ENCODE results near the gene NF2. TPM values are rescaled to one million over a fixed set of nuclear protein-coding genes. Genes with fewer than 3 reads are reported as not detected.

Gene NF2
- total RNA-seq, 1 donor from 2014 or later: 57.7 TPM

DNA sequence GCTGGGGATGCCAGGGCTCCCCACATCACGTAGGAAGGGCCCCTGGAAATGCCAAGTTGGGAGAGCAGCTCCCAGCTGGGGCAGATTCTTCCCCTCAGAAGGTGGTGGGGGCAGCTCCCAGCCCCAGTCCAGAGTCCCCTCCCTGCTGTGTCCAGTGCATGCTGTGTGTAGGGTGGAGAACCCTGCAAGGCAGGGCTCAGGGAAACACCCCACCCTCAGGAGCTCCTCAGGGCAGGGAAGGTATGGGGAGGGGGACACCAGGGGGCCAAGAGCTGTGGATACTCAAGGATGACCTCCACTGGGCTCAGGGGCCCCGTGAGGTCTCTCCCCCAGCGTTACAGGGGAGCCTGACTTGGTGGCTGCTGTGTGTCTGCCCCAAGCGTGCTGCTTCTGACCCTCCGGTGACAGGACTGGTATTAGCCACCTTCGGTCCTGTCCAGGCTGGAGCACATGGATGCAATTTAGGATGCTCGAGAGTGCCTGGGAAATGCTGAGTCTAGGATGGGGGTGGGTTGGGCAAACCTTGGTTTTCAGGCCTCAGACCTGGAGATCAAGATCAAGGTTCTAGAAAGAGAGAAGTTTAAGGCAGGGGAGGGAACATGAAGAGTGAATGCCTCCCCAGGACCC lies 100.2 kb downstream of the NF2 start:
- Mint-ChIP-seq H3K4me3 (ENCODE audit: low read depth) (no peak overlapping the region), H3K9me3 (no peaks in the 10 kb centered on the region), H3K27me3 (ENCODE audit: low read depth) (peaks cover 12% of the 10 kb centered on the region), H3K4me1 (ENCODE audit: low read depth) (peaks cover 5% of the 10 kb centered on the region), H3K36me3 (ENCODE audit: low read depth) (no peaks in the 10 kb centered on the region), H3K27ac (no peak overlapping the region)
- intact Hi-C loops (cut with micrococcal nuclease): loop anchor here (5.0 kb wide), 1 partner anchor 49 kb away; no protein-coding TSS in a partner anchor
- DNase-seq (ENCODE audit: low spot score): no peak

DNA sequence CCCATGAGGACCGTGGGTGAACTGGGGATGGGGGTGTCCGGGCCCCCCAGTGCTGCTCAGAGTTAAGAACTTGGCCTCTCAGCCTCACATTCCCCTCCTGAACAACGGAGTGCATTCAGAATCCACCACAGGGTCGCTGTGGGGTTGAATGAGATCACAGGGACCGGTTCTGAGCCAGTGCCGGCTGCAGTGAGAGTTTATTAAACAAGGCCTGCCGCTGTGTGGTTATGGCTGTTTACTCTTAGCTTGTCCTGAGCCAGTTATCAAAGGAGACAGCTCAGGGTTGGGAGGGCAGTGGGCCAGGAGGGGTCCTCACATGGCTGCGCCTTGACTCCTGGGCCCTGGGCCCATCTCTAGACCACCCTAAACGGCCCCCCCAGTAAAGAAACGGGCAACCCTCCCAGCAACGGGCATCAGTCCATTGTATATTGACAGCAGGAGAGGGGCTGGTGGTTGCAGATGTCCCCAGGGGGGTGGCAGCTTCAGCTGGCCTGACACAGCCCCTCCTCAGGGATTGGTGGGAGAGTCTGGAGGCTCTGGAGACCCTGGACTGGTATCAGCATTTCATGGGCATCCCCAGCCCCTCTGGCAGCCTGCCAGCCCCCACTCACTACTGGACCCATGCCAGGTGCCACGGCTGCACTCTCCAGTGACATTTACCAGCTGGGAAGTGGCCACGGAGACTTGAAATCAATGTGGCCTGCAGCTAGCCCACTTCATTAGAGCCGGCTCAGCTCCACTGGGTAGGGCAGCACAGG lies 101.3 kb downstream of the NF2 start:
- Mint-ChIP-seq H3K36me3 (ENCODE audit: low read depth) (no peaks in the 10 kb centered on the region), H3K27me3 (ENCODE audit: low read depth) (peaks cover 12% of the 10 kb centered on the region), H3K4me1 (ENCODE audit: low read depth) (peaks cover 5% of the 10 kb centered on the region), H3K27ac (no peak overlapping the region), H3K4me3 (ENCODE audit: low read depth) (no peak overlapping the region), H3K9me3 (no peaks in the 10 kb centered on the region)
- DNase-seq (ENCODE audit: low spot score): no peak
- intact Hi-C loops (cut with micrococcal nuclease): loop anchor here (5.0 kb wide), 1 partner anchor 48 kb away; no protein-coding TSS in a partner anchor

DNA sequence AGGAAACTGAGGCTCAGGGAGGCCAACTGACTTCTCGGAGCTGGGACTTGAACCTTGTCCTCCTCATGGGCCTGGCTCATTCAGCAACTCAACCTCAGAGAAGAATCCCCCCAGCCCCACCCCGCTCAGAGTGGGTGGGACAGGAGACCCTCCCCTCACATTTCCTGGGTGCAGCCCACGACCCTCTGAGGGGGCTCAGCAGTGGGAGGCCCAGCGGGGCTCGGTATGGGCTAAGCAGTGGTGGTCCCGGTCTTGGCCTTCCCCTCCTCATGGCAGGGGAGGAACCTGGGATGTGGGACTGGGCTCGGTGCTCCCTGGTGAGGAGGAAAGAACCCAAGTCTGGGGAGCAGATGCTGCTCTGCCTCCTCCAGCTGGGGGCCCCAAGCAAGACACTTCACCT lies 102.2 kb downstream of the NF2 start:
- H3K27ac Mint-ChIP-seq: no peak overlapping the region
- no peaks in the 10 kb centered on the region for H3K36me3 Mint-ChIP-seq (ENCODE audit: low read depth)
- H3K9me3 Mint-ChIP-seq: no peaks in the 10 kb centered on the region

DNA sequence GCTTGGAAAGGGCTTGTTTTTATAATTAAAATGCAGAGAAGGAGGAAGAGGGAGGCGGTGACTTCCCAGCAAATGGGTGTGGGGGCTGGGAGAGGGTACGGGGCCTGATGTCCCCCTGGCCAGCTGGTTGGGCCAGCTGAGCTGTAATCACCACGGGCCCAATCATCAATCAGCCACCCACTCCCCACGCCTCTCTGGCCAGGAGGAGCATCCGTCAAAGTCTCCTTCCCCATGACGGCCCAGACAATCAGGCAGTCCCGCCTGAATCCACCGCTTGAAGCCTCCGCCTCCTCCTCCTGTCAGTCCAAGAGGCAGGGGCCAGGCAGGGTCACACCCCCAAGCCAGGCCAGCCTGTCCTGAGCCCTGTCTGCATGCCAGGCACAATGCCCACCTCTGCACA lies 103.1 kb downstream of the NF2 start:
- H3K4me1 Mint-ChIP-seq (ENCODE audit: low read depth): no peaks in the 10 kb centered on the region
- intact Hi-C loops (cut with micrococcal nuclease): no loop called here
- H3K9me3 Mint-ChIP-seq: no peaks in the 10 kb centered on the region
- no peak for DNase-seq (ENCODE audit: low spot score)
- H3K4me3 Mint-ChIP-seq (ENCODE audit: low read depth): no peak overlapping the region
- peaks cover 12% of the 10 kb centered on the region for H3K27me3 Mint-ChIP-seq (ENCODE audit: low read depth)
- H3K27ac Mint-ChIP-seq: no peak overlapping the region
- H3K36me3 Mint-ChIP-seq (ENCODE audit: low read depth): no peaks in the 10 kb centered on the region

More for the DNA sequence above, 102.2 kb downstream of the NF2 start:
- no peak overlapping the region for H3K4me3 Mint-ChIP-seq (ENCODE audit: low read depth)
- no peak for DNase-seq (ENCODE audit: low spot score)
- intact Hi-C loops (cut with micrococcal nuclease): no loop called here
- H3K27me3 Mint-ChIP-seq (ENCODE audit: low read depth): peaks cover 12% of the 10 kb centered on the region
- H3K4me1 Mint-ChIP-seq (ENCODE audit: low read depth): peaks cover 5% of the 10 kb centered on the region

DNA sequence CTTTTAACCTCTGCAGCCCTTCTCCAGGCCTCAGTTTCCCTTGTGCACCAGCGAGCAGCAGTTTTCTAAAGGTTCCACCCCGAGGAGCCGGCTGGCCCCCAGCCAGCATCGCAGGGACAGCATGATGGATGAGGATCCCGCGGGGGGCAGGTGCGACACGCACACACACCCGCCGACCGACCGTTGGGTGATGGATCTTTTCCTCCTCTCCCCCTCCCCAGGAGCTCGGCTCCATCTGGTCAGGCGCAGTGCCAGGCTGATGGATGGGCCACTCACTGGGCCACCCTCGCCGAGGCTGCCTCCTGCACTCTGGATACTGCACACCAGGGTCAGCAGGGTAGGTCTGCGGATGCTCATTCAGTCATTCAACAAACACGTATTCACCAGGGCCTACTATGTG lies 103.6 kb downstream of the NF2 start:
- Mint-ChIP-seq H3K4me1 (ENCODE audit: low read depth) (no peaks in the 10 kb centered on the region), H3K27ac (no peak overlapping the region), H3K4me3 (ENCODE audit: low read depth) (no peak overlapping the region), H3K36me3 (ENCODE audit: low read depth) (no peaks in the 10 kb centered on the region), H3K27me3 (ENCODE audit: low read depth) (peaks cover 10% of the 10 kb centered on the region), H3K9me3 (no peaks in the 10 kb centered on the region)
- no peak for DNase-seq (ENCODE audit: low spot score)
- intact Hi-C loops (cut with micrococcal nuclease): no loop called here

DNA sequence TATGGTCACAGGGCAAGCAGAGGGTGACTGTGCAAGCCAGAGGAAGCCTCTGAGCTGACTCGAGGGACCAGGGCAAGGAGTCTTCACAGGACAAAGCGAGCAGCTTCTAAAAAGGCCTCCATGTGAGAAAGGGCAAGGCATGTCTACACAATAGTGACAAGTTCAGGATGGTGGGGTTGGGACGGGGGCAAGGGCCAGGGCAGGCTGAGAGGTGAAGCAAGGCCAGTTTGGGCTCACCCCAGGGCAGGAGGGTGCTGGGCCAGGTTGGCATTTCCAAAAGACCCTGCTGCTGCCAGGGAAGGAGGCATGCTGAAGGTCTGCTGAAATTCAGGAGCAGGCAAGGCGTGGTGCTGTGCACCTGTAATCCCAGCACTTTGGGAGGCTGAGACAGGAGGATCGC lies 104.0 kb downstream of the NF2 start:
- Mint-ChIP-seq H3K27me3 (ENCODE audit: low read depth) (peaks cover 9% of the 10 kb centered on the region), H3K4me3 (ENCODE audit: low read depth) (no peak overlapping the region), H3K27ac (no peak overlapping the region), H3K9me3 (no peaks in the 10 kb centered on the region), H3K4me1 (ENCODE audit: low read depth) (no peaks in the 10 kb centered on the region), H3K36me3 (ENCODE audit: low read depth) (no peaks in the 10 kb centered on the region)
- intact Hi-C loops (cut with micrococcal nuclease): no loop called here
- DNase-seq (ENCODE audit: low spot score): no peak

DNA sequence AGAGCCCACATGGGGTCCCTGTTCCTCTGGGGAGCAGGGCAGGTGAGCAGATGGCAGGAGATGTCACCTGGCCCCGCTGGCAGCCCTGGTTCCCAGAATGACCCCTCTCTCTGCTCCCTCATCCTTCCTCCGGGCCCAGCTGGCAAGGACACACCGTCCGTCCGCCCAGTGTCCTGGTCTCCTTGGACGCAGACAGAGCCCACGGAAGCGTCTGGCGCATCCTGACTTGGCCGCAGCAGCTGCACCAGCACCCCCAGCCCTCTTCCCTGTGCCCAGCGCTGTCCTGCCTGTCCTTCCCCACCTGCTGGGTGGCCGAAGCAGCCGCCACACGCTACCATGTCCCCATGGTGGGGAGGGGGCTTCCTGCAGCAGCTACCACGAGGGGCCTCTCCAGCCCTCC lies 106.8 kb downstream of the NF2 start:
- intact Hi-C loops (cut with micrococcal nuclease): loop anchor here (10.0 kb wide), 1 partner anchor 295 kb away; no protein-coding TSS in a partner anchor
- Mint-ChIP-seq H3K4me3 (ENCODE audit: low read depth) (no peak overlapping the region), H3K27ac (no peak overlapping the region), H3K36me3 (ENCODE audit: low read depth) (no peaks in the 10 kb centered on the region), H3K27me3 (ENCODE audit: low read depth) (no peaks in the 10 kb centered on the region), H3K4me1 (ENCODE audit: low read depth) (no peaks in the 10 kb centered on the region), H3K9me3 (no peaks in the 10 kb centered on the region)
- DNase-seq (ENCODE audit: low spot score): no peak

DNA sequence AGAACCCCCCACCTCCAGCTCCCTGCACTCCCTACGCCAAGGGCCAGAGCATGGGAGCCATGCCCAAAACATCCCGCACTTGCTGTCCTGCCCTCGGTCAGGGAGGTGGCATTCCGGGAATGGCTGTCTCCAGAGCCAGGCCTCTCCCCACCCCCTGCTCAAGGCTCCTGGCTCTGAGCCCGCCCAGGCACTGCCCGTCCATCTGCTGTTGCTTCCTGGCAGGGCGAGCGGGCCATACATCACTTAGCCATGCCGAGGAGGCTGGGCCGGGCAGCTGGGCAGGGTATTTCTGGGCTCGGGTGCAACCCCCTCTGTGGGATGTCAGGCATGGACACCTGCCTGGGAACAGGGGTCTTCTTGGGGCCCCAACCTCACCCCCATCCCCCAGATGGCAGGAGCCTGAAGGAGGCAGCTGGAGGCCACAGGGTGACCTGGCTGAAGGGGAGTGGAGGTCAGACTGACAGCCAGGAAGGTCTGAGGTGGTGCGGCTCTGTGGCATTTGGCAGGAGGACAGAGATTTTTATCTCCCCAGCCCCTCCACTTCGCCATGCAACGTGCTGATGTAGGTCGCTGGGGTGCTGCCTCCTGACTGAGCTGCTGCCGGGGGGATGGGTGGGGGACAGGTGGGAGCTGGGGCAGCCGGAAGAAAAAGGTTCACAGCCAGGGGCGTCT lies 107.6 kb downstream of the NF2 start:
- intact Hi-C loops (cut with micrococcal nuclease): loop anchor here (10.0 kb wide), 1 partner anchor 294 kb away; no protein-coding TSS in a partner anchor
- Mint-ChIP-seq H3K36me3 (ENCODE audit: low read depth) (no peaks in the 10 kb centered on the region), H3K27me3 (ENCODE audit: low read depth) (no peaks in the 10 kb centered on the region), H3K4me3 (ENCODE audit: low read depth) (no peak overlapping the region), H3K9me3 (no peaks in the 10 kb centered on the region), H3K4me1 (ENCODE audit: low read depth) (no peaks in the 10 kb centered on the region), H3K27ac (no peak overlapping the region)
- DNase-seq (ENCODE audit: low spot score): no peak

DNA sequence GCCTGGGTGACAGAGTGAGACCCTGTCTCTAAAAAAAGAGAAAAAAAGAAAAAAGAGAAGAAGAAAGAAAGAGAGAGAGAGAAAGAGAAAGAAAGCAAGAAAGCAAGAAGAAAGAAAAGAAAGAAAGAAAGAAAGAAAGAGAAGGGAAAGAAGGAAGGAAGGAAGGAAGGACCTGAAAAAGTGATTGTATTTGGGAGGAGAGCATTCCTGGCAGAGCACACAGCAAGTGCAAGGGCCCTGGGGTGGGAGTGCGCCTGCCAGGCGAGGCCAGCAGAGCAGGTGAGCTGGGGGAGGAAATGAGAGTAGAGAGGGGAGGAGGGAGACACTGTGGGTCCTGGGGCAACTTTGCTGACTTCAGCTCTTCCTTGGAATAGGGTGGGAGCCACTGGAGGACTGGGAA lies 108.7 kb downstream of the NF2 start:
- DNase-seq (ENCODE audit: low spot score): no peak
- Mint-ChIP-seq H3K4me1 (ENCODE audit: low read depth) (no peaks in the 10 kb centered on the region), H3K4me3 (ENCODE audit: low read depth) (no peak overlapping the region), H3K36me3 (ENCODE audit: low read depth) (no peaks in the 10 kb centered on the region), H3K9me3 (no peaks in the 10 kb centered on the region), H3K27me3 (ENCODE audit: low read depth) (peaks cover 8% of the 10 kb centered on the region), H3K27ac (no peak overlapping the region)
- intact Hi-C loops (cut with micrococcal nuclease): loop anchor here (10.0 kb wide), 1 partner anchor 293 kb away; no protein-coding TSS in a partner anchor

DNA sequence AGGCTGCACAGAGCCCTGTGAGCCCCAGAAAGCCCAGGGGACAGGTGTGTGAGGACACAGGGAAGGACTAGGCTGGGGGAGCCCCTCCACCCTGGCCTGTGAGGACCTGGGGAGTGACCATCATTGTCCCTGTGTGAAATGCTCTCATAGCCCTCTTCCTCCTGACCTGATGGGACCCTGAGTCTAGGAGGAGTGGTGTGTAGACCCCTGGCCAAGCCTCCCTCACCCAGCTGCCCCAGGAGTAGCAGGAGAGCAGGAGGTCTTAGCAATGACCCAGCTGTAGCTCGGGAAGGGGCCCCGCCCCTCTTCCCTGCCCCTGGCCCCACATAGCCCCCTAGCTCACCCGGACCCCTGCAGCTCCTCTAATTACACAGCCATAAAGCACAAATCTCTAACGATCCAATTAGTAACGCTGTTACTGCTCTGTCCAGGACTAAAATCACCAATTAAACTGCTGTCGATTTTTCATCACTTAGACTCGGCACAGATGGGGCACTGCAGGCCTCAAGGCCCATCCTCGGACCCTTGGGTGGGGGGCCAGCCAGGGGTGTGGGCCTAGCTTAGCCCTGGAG lies 109.8 kb downstream of the NF2 start:
- intact Hi-C loops (cut with micrococcal nuclease): loop anchor here (10.0 kb wide), 1 partner anchor 292 kb away; no protein-coding TSS in a partner anchor
- no peaks in the 10 kb centered on the region for H3K9me3 Mint-ChIP-seq
- peaks cover 16% of the 10 kb centered on the region for H3K27me3 Mint-ChIP-seq (ENCODE audit: low read depth)
- no peak overlapping the region for H3K4me3 Mint-ChIP-seq (ENCODE audit: low read depth)
- no peak for DNase-seq (ENCODE audit: low spot score)
- H3K4me1 Mint-ChIP-seq (ENCODE audit: low read depth): no peaks in the 10 kb centered on the region
- no peak overlapping the region for H3K27ac Mint-ChIP-seq
- H3K36me3 Mint-ChIP-seq (ENCODE audit: low read depth): no peaks in the 10 kb centered on the region

DNA sequence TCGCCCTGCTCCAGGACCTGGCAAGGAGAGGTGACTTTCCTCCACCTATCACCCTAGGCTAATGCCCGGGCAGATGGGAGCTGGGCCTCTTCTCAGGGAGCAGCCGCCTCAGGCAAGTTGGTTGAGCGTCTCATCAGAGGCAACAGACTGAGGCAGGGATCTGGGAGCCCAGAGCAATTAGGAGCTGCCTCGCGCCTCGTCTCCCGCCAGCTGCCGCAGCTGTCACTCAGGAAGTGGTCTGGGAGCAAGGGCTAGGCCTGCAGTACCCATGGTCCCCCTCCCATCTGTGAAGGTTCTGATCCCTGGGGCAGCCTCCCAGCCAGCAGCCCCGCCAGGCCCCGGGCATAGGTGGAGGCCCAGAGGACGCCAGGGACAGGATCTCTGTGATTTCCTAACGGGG lies 111.8 kb downstream of the NF2 start:
- Mint-ChIP-seq H3K4me3 (ENCODE audit: low read depth) (no peak overlapping the region), H3K9me3 (no peaks in the 10 kb centered on the region), H3K27ac (no peak overlapping the region), H3K27me3 (ENCODE audit: low read depth) (peaks cover 28% of the 10 kb centered on the region), H3K36me3 (ENCODE audit: low read depth) (no peaks in the 10 kb centered on the region), H3K4me1 (ENCODE audit: low read depth) (peaks cover 2% of the 10 kb centered on the region)
- intact Hi-C loops (cut with micrococcal nuclease): loop anchor here (10.0 kb wide), 1 partner anchor 290 kb away; no protein-coding TSS in a partner anchor
- DNase-seq (ENCODE audit: low spot score): no peak

DNA sequence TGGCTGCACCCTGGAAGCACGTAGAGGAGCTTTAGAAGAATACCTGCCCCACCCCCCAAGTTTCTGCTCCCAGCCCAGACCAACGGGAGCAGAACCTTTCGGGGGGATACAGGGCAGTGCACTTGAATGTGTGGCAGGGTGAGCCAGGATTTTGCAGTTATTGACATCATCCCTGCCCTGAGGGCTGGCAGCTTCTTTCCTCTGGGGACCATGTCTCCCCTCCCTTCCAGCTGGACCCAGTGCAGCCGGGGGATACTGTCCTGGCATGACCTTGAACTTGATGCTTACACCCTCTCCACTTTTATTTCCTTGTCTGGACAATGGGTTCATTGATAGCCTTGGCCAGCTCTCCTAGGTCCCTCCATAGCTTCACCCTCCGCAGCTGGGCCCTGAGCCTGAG lies 112.3 kb downstream of the NF2 start:
- Mint-ChIP-seq H3K27me3 (ENCODE audit: low read depth) (peaks cover 28% of the 10 kb centered on the region), H3K9me3 (no peaks in the 10 kb centered on the region), H3K27ac (no peak overlapping the region)

More for the DNA sequence above, 112.3 kb downstream of the NF2 start:
- intact Hi-C loops (cut with micrococcal nuclease): loop anchor here (10.0 kb wide), 1 partner anchor 289 kb away; no protein-coding TSS in a partner anchor
- no peaks in the 10 kb centered on the region for H3K36me3 Mint-ChIP-seq (ENCODE audit: low read depth)
- DNase-seq (ENCODE audit: low spot score): no peak
- H3K4me1 Mint-ChIP-seq (ENCODE audit: low read depth): peaks cover 2% of the 10 kb centered on the region
- H3K4me3 Mint-ChIP-seq (ENCODE audit: low read depth): no peak overlapping the region
